ENCODE data around the gene ZNHIT3.

DNA sequence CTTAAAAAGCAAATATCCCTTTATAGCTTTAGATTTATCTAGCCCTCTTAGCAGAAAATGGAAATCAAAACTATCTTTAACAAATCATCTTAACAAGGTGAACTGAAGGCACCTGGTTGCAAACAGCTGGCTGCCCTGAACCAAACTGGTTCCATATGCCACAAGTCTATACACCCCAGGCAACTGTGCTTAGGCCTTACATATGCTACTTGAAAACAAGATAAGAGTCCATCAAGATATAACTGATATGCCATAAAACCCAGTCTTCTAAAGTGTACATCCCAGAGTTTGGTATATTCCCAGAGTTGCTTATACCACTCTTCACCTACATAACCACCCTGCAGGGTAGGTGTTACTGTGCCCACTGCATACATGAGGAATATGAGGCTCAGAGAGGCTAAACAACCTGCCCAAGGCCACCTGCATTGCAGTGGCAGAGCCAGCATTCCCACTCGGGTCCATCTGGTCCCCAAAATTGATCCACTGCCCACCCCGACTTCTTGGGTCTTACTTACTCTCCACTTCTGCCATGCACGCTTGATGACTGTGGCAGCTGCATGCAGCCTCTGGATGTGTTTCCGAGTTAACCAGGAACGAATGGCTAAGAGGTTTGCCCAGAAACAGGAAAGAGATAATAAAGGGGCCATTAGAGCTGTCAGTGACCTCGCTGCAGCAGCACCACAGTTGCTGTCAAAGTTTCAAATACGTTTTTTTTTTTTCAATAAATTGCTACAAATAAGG, 12.2 kb downstream of the ZNHIT3 start:
- TF ChIP-seq EZH2phosphoT487 (IDR thresholded peaks at IDR 0.05; ENCODE audit: low read depth, severe bottlenecking, unreplicated experiment) (no peak), EZH2 (IDR thresholded peaks at IDR 0.05; ENCODE audit: borderline replicate concordance) (no peak)
